SJSA1 (cell line): ENCODE results near the gene EPHA2. TPM values are rescaled to one million over a fixed set of nuclear protein-coding genes. Genes with fewer than 3 reads are reported as not detected.
"Not testable (repeated sequence)": the region's sequence is repeated elsewhere in the genome, so short reads cannot be mapped to it uniquely, and the experiment has no call there.

Experiments used
- DNase-seq, 2 experiments: peaks; one replicate each; pipeline ENCODE4 v3.0.0-alpha.2; 2015 to 2020; ENCODE audit warnings: low spot score in 2 of 2, low read depth in 1 of 2
- H3K27ac ChIP-seq: fragments of 250-450 bp; sonication (Bioruptor Pico); 2 replicates; pipeline ENCODE4 v1.5.1; 2020; ENCODE audit warnings: mild to moderate bottlenecking, moderate library complexity
- H3K27me3 ChIP-seq: fragments of 250-450 bp; sonication (Bioruptor Pico); replicated peaks from 2 replicates; pipeline ENCODE4 v1.5.1; 2020; ENCODE audit warnings: mild to moderate bottlenecking, moderate library complexity
- H3K36me3 ChIP-seq: fragments of 250-450 bp; sonication (Bioruptor Pico); 2 replicates; pipeline ENCODE4 v1.5.1; 2020; ENCODE audit warnings: mild to moderate bottlenecking
- H3K4me1 ChIP-seq: fragments of 250-450 bp; sonication (Bioruptor Pico); replicated peaks from 2 replicates; pipeline ENCODE4 v1.6.1; 2021; ENCODE audit warnings: mild to moderate bottlenecking
- H3K4me3 ChIP-seq: fragments of 250-450 bp; sonication (Bioruptor Pico); 2 replicates; pipeline ENCODE4 v1.5.1; 2020; ENCODE audit warnings: mild to moderate bottlenecking
- H3K9me3 ChIP-seq: fragments of 250-450 bp; sonication (Bioruptor Pico); replicated peaks from 2 replicates; pipeline ENCODE4 v1.5.1; 2020; ENCODE audit warnings: mild to moderate bottlenecking
- total RNA-seq: library from RNA; depleted of rRNA; stranded (reverse); fragments of >200 nt; shearing (Covaris generic); gene quantifications from 2 replicates; pipeline ENCODE4 v1.2.3, GENCODE V29; 2014

EPHA2 gene
- total RNA-seq, 1 experiment from 2014 or later: 51.0 TPM

GRCh38 chr1:16116625-16117024, 39.2 kb downstream of the EPHA2 start:
- Histone ChIP-seq H3K27me3 (no peaks in the 10 kb centered on the region), H3K27ac (no peak overlapping the region), H3K9me3 (no peaks in the 10 kb centered on the region), H3K4me3 (no peak overlapping the region), H3K36me3 (no peaks in the 10 kb centered on the region), H3K4me1 (peaks cover 49% of the 10 kb centered on the region)
- no peak for DNase-seq

- no peak overlapping the region for H3K4me3 ChIP-seq
- no peak overlapping the region for H3K27ac ChIP-seq
- no peaks in the 10 kb centered on the region for H3K36me3 ChIP-seq
- no peak for DNase-seq
- H3K4me1 ChIP-seq: peaks cover 48% of the 10 kb centered on the region
- no peaks in the 10 kb centered on the region for H3K27me3 ChIP-seq
- no peaks in the 10 kb centered on the region for H3K9me3 ChIP-seq
These were observed 39.9 kb downstream of the EPHA2 start for GRCh38 chr1:16116002-16116401.

- Histone ChIP-seq H3K36me3 (no peaks in the 10 kb centered on the region), H3K9me3 (no peaks in the 10 kb centered on the region), H3K4me3 (no peak overlapping the region), H3K27me3 (no peaks in the 10 kb centered on the region), H3K4me1 (peaks cover 44% of the 10 kb centered on the region), H3K27ac (no peak overlapping the region)
- no peak for DNase-seq
These were observed 40.3 kb downstream of the EPHA2 start for GRCh38 chr1:16115468-16115983.

- no peak for DNase-seq
- Histone ChIP-seq H3K9me3 (no peaks in the 10 kb centered on the region), H3K4me1 (peaks cover 44% of the 10 kb centered on the region), H3K4me3 (no peak overlapping the region), H3K27me3 (no peaks in the 10 kb centered on the region), H3K36me3 (no peaks in the 10 kb centered on the region), H3K27ac (no peak overlapping the region)
These were observed 41.1 kb downstream of the EPHA2 start for GRCh38 chr1:16114527-16115467.

- Histone ChIP-seq H3K4me3 (no peak overlapping the region), H3K4me1 (peaks cover 39% of the 10 kb centered on the region), H3K27me3 (no peaks in the 10 kb centered on the region), H3K27ac (no peak overlapping the region), H3K9me3 (0 out of 2 replicates have a peak, but pooled peaks cover 4% of the 10 kb centered on the region), H3K36me3 (no peaks in the 10 kb centered on the region)
- peak; percentile 57 to 73 for DNase-seq
These were observed 43.0 kb downstream of the EPHA2 start for GRCh38 chr1:16112596-16113555.

- Histone ChIP-seq H3K27ac (no peak overlapping the region), H3K36me3 (no peaks in the 10 kb centered on the region), H3K9me3 (0 out of 2 replicates have a peak, but pooled peaks cover 4% of the 10 kb centered on the region), H3K4me1 (peaks cover 30% of the 10 kb centered on the region), H3K4me3 (no peak overlapping the region), H3K27me3 (no peaks in the 10 kb centered on the region)
- DNase-seq: peak in 1 of 2 experiments; percentile 59
These were observed 43.9 kb downstream of the EPHA2 start for GRCh38 chr1:16111771-16112595.

- no peak overlapping the region for H3K27ac ChIP-seq
- no peak for DNase-seq
- H3K27me3 ChIP-seq: no peaks in the 10 kb centered on the region
- H3K36me3 ChIP-seq: no peaks in the 10 kb centered on the region
- 0 out of 2 replicates have a peak, but pooled peaks cover 4% of the 10 kb centered on the region for H3K9me3 ChIP-seq
- H3K4me1 ChIP-seq: peaks cover 25% of the 10 kb centered on the region
- H3K4me3 ChIP-seq: no peak overlapping the region
These were observed 45.0 kb downstream of the EPHA2 start for GRCh38 chr1:16110884-16111283.

- Histone ChIP-seq H3K4me1 (peaks cover 25% of the 10 kb centered on the region), H3K27ac (no peak overlapping the region), H3K4me3 (no peak overlapping the region), H3K9me3 (0 out of 2 replicates have a peak, but pooled peaks cover 4% of the 10 kb centered on the region), H3K27me3 (no peaks in the 10 kb centered on the region), H3K36me3 (no peaks in the 10 kb centered on the region)
- no peak for DNase-seq
These were observed 45.4 kb downstream of the EPHA2 start for GRCh38 chr1:16110456-16110855.

- no peak for DNase-seq
- Histone ChIP-seq H3K4me1 (peaks cover 25% of the 10 kb centered on the region), H3K27me3 (no peaks in the 10 kb centered on the region), H3K9me3 (0 out of 2 replicates have a peak, but pooled peaks cover 4% of the 10 kb centered on the region), H3K4me3 (no peak overlapping the region), H3K27ac (no peak overlapping the region), H3K36me3 (no peaks in the 10 kb centered on the region)
These were observed 46.3 kb downstream of the EPHA2 start for GRCh38 chr1:16109571-16109970.

GRCh38 chr1:16107039-16107438, 48.8 kb downstream of the EPHA2 start:
- not testable (repeated sequence) for H3K4me1 ChIP-seq, H3K27ac ChIP-seq, H3K4me3 ChIP-seq, DNase-seq, H3K27me3 ChIP-seq, H3K36me3 ChIP-seq
- H3K9me3 ChIP-seq: peaks cover 11% of the 10 kb centered on the region; the same call in 1 of the 2 replicates

GRCh38 chr1:16101623-16102022, 54.2 kb downstream of the EPHA2 start:
- Histone ChIP-seq H3K4me1 (no peaks in the 10 kb centered on the region), H3K36me3 (no peaks in the 10 kb centered on the region), H3K27me3 (no peaks in the 10 kb centered on the region), H3K27ac (no peak overlapping the region), H3K9me3 (peaks cover 12% of the 10 kb centered on the region; the same call in 1 of the 2 replicates), H3K4me3 (no peak overlapping the region)
- no peak for DNase-seq

GRCh38 chr1:16099412-16099811, 56.5 kb downstream of the EPHA2 start:
- peaks cover 12% of the 10 kb centered on the region; the same call in 1 of the 2 replicates for H3K9me3 ChIP-seq
- no peaks in the 10 kb centered on the region for H3K4me1 ChIP-seq
- H3K27ac ChIP-seq: no peak overlapping the region
- no peak overlapping the region for H3K4me3 ChIP-seq
- no peaks in the 10 kb centered on the region for H3K36me3 ChIP-seq
- DNase-seq: no peak
- H3K27me3 ChIP-seq: no peaks in the 10 kb centered on the region

- H3K4me1 ChIP-seq: no peaks in the 10 kb centered on the region
- no peaks in the 10 kb centered on the region for H3K27me3 ChIP-seq
- 0 out of 2 replicates have a peak, but pooled peaks cover 4% of the 10 kb centered on the region for H3K9me3 ChIP-seq
- no peaks in the 10 kb centered on the region for H3K36me3 ChIP-seq
- no peak for DNase-seq
- no peak overlapping the region for H3K4me3 ChIP-seq
- no peak overlapping the region for H3K27ac ChIP-seq
These were observed 60.4 kb downstream of the EPHA2 start for GRCh38 chr1:16095447-16095846.
